ENCODE results near the gene STIM2. TPM values are rescaled to one million over a fixed set of nuclear protein-coding genes. Genes with fewer than 3 reads are reported as not detected.

Gene STIM2
- total and polyA plus RNA-seq, 2 donors, result 41.2 to 43.3 TPM

GRCh38 chr4:26827798-26828197 lies 32.8 kb upstream of the STIM2 start:
- no peaks in the 10 kb centered on the region for H3K36me3 ChIP-seq (ENCODE audit: control insufficient read depth in 2 of 2, insufficient read depth in 2 of 2, low read length in 1 of 2)
- H3K27me3 ChIP-seq (ENCODE audit: control insufficient read depth in 2 of 2, insufficient read depth in 1 of 2, low read length in 1 of 2), result no peaks in the 10 kb centered on the region
- no peak for DNase-seq (ENCODE audit: low read depth in 6 of 9, low spot score in 9 of 9)
- 96% methylated on average over 6 of the region's 6 CpGs for WGBS
- H3K4me3 ChIP-seq (ENCODE audit: low read length in 2 of 2), result no peak overlapping the region
- no peaks in the 10 kb centered on the region for H3K4me1 ChIP-seq (ENCODE audit: control insufficient read depth in 2 of 2, insufficient read depth in 2 of 2, low read length in 2 of 2)
- H3K9me3 ChIP-seq (ENCODE audit: control insufficient read depth in 2 of 2, insufficient read depth in 1 of 2, low read length in 1 of 2), result peaks cover 0 to 6% of the 10 kb centered on the region in 2 donors
- H3K27ac ChIP-seq (ENCODE audit: low read depth in 1 of 2, low read length in 1 of 2), result no peak overlapping the region

GRCh38 chr4:26829018-26829417 lies 31.6 kb upstream of the STIM2 start:
- Histone ChIP-seq H3K9me3 (ENCODE audit: control insufficient read depth in 2 of 2, insufficient read depth in 1 of 2, low read length in 1 of 2) (no peaks in the 10 kb centered on the region), H3K36me3 (ENCODE audit: control insufficient read depth in 2 of 2, insufficient read depth in 2 of 2, low read length in 1 of 2) (no peaks in the 10 kb centered on the region), H3K4me1 (ENCODE audit: control insufficient read depth in 2 of 2, insufficient read depth in 2 of 2, low read length in 2 of 2) (no peaks in the 10 kb centered on the region), H3K27me3 (ENCODE audit: control insufficient read depth in 2 of 2, insufficient read depth in 1 of 2, low read length in 1 of 2) (no peaks in the 10 kb centered on the region), H3K27ac (ENCODE audit: low read depth in 1 of 2, low read length in 1 of 2) (no peak overlapping the region), H3K4me3 (ENCODE audit: low read length in 2 of 2) (no peak overlapping the region)
- WGBS, result 98% methylated on average over 4 of the region's 4 CpGs
- DNase-seq (ENCODE audit: low read depth in 6 of 9, low spot score in 9 of 9), result no peak

GRCh38 chr4:26830033-26830432 lies 30.6 kb upstream of the STIM2 start:
- H3K4me3 ChIP-seq (ENCODE audit: low read length in 2 of 2), result no peak overlapping the region
- H3K4me1 ChIP-seq (ENCODE audit: control insufficient read depth in 2 of 2, insufficient read depth in 2 of 2, low read length in 2 of 2), result no peaks in the 10 kb centered on the region
- no peak for DNase-seq (ENCODE audit: low read depth in 6 of 9, low spot score in 9 of 9)
- H3K27me3 ChIP-seq (ENCODE audit: control insufficient read depth in 2 of 2, insufficient read depth in 1 of 2, low read length in 1 of 2), result no peaks in the 10 kb centered on the region
- H3K9me3 ChIP-seq (ENCODE audit: control insufficient read depth in 2 of 2, insufficient read depth in 1 of 2, low read length in 1 of 2), result no peaks in the 10 kb centered on the region
- no peaks in the 10 kb centered on the region for H3K36me3 ChIP-seq (ENCODE audit: control insufficient read depth in 2 of 2, insufficient read depth in 2 of 2, low read length in 1 of 2)
- no peak overlapping the region for H3K27ac ChIP-seq (ENCODE audit: low read depth in 1 of 2, low read length in 1 of 2)
- 97% methylated on average over 2 of the region's 2 CpGs for WGBS

GRCh38 chr4:26830701-26831100 lies 29.9 kb upstream of the STIM2 start:
- Histone ChIP-seq H3K27me3 (ENCODE audit: control insufficient read depth in 2 of 2, insufficient read depth in 1 of 2, low read length in 1 of 2) (no peaks in the 10 kb centered on the region), H3K36me3 (ENCODE audit: control insufficient read depth in 2 of 2, insufficient read depth in 2 of 2, low read length in 1 of 2) (no peaks in the 10 kb centered on the region), H3K4me3 (ENCODE audit: low read length in 2 of 2) (no peak overlapping the region), H3K9me3 (ENCODE audit: control insufficient read depth in 2 of 2, insufficient read depth in 1 of 2, low read length in 1 of 2) (peaks cover 0 to under 1% of the 10 kb centered on the region in 2 donors), H3K4me1 (ENCODE audit: control insufficient read depth in 2 of 2, insufficient read depth in 2 of 2, low read length in 2 of 2) (no peaks in the 10 kb centered on the region), H3K27ac (ENCODE audit: low read depth in 1 of 2, low read length in 1 of 2) (no peak overlapping the region)
- WGBS, result 98% methylated on average over 4 of the region's 4 CpGs
- DNase-seq (ENCODE audit: low read depth in 6 of 9, low spot score in 9 of 9), result no peak

GRCh38 chr4:26836539-26836938 lies 24.1 kb upstream of the STIM2 start:
- Histone ChIP-seq H3K27me3 (ENCODE audit: control insufficient read depth in 2 of 2, insufficient read depth in 1 of 2, low read length in 1 of 2) (no peaks in the 10 kb centered on the region), H3K9me3 (ENCODE audit: control insufficient read depth in 2 of 2, insufficient read depth in 1 of 2, low read length in 1 of 2) (peaks cover 0 to 2% of the 10 kb centered on the region in 2 donors), H3K36me3 (ENCODE audit: control insufficient read depth in 2 of 2, insufficient read depth in 2 of 2, low read length in 1 of 2) (no peaks in the 10 kb centered on the region), H3K4me3 (ENCODE audit: low read length in 2 of 2) (no peak overlapping the region), H3K27ac (ENCODE audit: low read depth in 1 of 2, low read length in 1 of 2) (no peak overlapping the region), H3K4me1 (ENCODE audit: control insufficient read depth in 2 of 2, insufficient read depth in 2 of 2, low read length in 2 of 2) (peaks cover 11 to 19% of the 10 kb centered on the region in 2 donors)
- WGBS, result 91% methylated on average over 1 of the region's 1 CpG
- no peak for DNase-seq (ENCODE audit: low read depth in 6 of 9, low spot score in 9 of 9)

- H3K36me3 ChIP-seq (ENCODE audit: control insufficient read depth in 2 of 2, insufficient read depth in 2 of 2, low read length in 1 of 2), result no peaks in the 10 kb centered on the region
- H3K4me3 ChIP-seq (ENCODE audit: low read length in 2 of 2), result no peak overlapping the region
- peaks cover 0 to 2% of the 10 kb centered on the region in 2 donors for H3K9me3 ChIP-seq (ENCODE audit: control insufficient read depth in 2 of 2, insufficient read depth in 1 of 2, low read length in 1 of 2)
- peaks cover 11 to 20% of the 10 kb centered on the region in 2 donors for H3K4me1 ChIP-seq (ENCODE audit: control insufficient read depth in 2 of 2, insufficient read depth in 2 of 2, low read length in 2 of 2)
- H3K27ac ChIP-seq (ENCODE audit: low read depth in 1 of 2, low read length in 1 of 2), result no peak overlapping the region
- no peaks in the 10 kb centered on the region for H3K27me3 ChIP-seq (ENCODE audit: control insufficient read depth in 2 of 2, insufficient read depth in 1 of 2, low read length in 1 of 2)
- WGBS, result 66% methylated on average over 8 of the region's 8 CpGs
- peak in 3 of 9 donors; percentile 22 to 59 (median 31) for DNase-seq (ENCODE audit: low read depth in 6 of 9, low spot score in 9 of 9)
Observed at GRCh38 chr4:26837993-26838842, 22.4 kb upstream of the STIM2 start.

- no peak overlapping the region for H3K4me3 ChIP-seq (ENCODE audit: low read length in 2 of 2)
- DNase-seq (ENCODE audit: low read depth in 6 of 9, low spot score in 9 of 9), result no peak
- WGBS, result 96% methylated on average over 5 of the region's 5 CpGs
- peaks cover 11 to 20% of the 10 kb centered on the region in 2 donors for H3K4me1 ChIP-seq (ENCODE audit: control insufficient read depth in 2 of 2, insufficient read depth in 2 of 2, low read length in 2 of 2)
- H3K36me3 ChIP-seq (ENCODE audit: control insufficient read depth in 2 of 2, insufficient read depth in 2 of 2, low read length in 1 of 2), result no peaks in the 10 kb centered on the region
- H3K27ac ChIP-seq (ENCODE audit: low read depth in 1 of 2, low read length in 1 of 2), result no peak overlapping the region
- no peaks in the 10 kb centered on the region for H3K27me3 ChIP-seq (ENCODE audit: control insufficient read depth in 2 of 2, insufficient read depth in 1 of 2, low read length in 1 of 2)
- peaks cover 0 to 2% of the 10 kb centered on the region in 2 donors for H3K9me3 ChIP-seq (ENCODE audit: control insufficient read depth in 2 of 2, insufficient read depth in 1 of 2, low read length in 1 of 2)
Observed at GRCh38 chr4:26839016-26839415, 21.6 kb upstream of the STIM2 start.

- DNase-seq (ENCODE audit: low read depth in 6 of 9, low spot score in 9 of 9), result no peak
- H3K27ac ChIP-seq (ENCODE audit: low read depth in 1 of 2, low read length in 1 of 2), result no peak overlapping the region
- whole genome bisulfite sequencing, result 95% methylated on average over 5 of the region's 5 CpGs
- H3K9me3 ChIP-seq (ENCODE audit: control insufficient read depth in 2 of 2, insufficient read depth in 1 of 2, low read length in 1 of 2), result peaks cover 0 to 2% of the 10 kb centered on the region in 2 donors
- H3K36me3 ChIP-seq (ENCODE audit: control insufficient read depth in 2 of 2, insufficient read depth in 2 of 2, low read length in 1 of 2), result no peaks in the 10 kb centered on the region
- H3K4me3 ChIP-seq (ENCODE audit: low read length in 2 of 2), result no peak overlapping the region
- H3K27me3 ChIP-seq (ENCODE audit: control insufficient read depth in 2 of 2, insufficient read depth in 1 of 2, low read length in 1 of 2), result no peaks in the 10 kb centered on the region
- peaks cover 11 to 20% of the 10 kb centered on the region in 2 donors for H3K4me1 ChIP-seq (ENCODE audit: control insufficient read depth in 2 of 2, insufficient read depth in 2 of 2, low read length in 2 of 2)
Observed at GRCh38 chr4:26839534-26839951, 21.1 kb upstream of the STIM2 start.

GRCh38 chr4:26840786-26841185 lies 19.9 kb upstream of the STIM2 start:
- peaks cover 11 to 20% of the 10 kb centered on the region in 2 donors for H3K4me1 ChIP-seq (ENCODE audit: control insufficient read depth in 2 of 2, insufficient read depth in 2 of 2, low read length in 2 of 2)
- no peak overlapping the region for H3K27ac ChIP-seq (ENCODE audit: low read depth in 1 of 2, low read length in 1 of 2)
- peak in 3 of 9 donors; percentile 30 to 63 (median 30) for DNase-seq (ENCODE audit: low read depth in 6 of 9, low spot score in 9 of 9)
- H3K9me3 ChIP-seq (ENCODE audit: control insufficient read depth in 2 of 2, insufficient read depth in 1 of 2, low read length in 1 of 2), result peaks cover 0 to 1% of the 10 kb centered on the region in 2 donors
- H3K4me3 ChIP-seq (ENCODE audit: low read length in 2 of 2), result no peak overlapping the region
- 80% methylated on average over 5 of the region's 5 CpGs for WGBS
- no peaks in the 10 kb centered on the region for H3K36me3 ChIP-seq (ENCODE audit: control insufficient read depth in 2 of 2, insufficient read depth in 2 of 2, low read length in 1 of 2)
- no peaks in the 10 kb centered on the region for H3K27me3 ChIP-seq (ENCODE audit: control insufficient read depth in 2 of 2, insufficient read depth in 1 of 2, low read length in 1 of 2)
